Measurements from ENCODE around the gene SLC6A8. TPM values are rescaled to one million over a fixed set of nuclear protein-coding genes. Genes with fewer than 3 reads are reported as not detected.
A peak's percentile ranks its signal among the peaks of the same experiment; 100 is the strongest.

Gene SLC6A8
- total RNA-seq, 3 donors from 2014 or later, result 214 to 313 (median 251) TPM

- H3K4me1 ChIP-seq (ENCODE audit: low read depth), result no peaks in the 10 kb centered on the region
- no peaks in the 10 kb centered on the region for H3K9me3 ChIP-seq
- no peaks in the 10 kb centered on the region for H3K36me3 ChIP-seq (ENCODE audit: low read depth)
- no peak for ATAC-seq
- no peak overlapping the region for H3K4me3 ChIP-seq
- DNase-seq, result no peak
- intact Hi-C loops (cut with DNase I, micrococcal nuclease), result loop anchor here in 1 of 2 donors (10.0 kb wide), 1 partner anchor 111 kb away; no protein-coding TSS in a partner anchor
- TF ChIP-seq CTCF (IDR thresholded peaks at IDR 0.05), result no peak
Observed at GRCh38 chrX:153665726-153666306, 21.9 kb upstream of the SLC6A8 start.

- intact Hi-C loops (cut with DNase I, micrococcal nuclease), result loop anchor here in 1 of 2 donors (10.0 kb wide), 1 partner anchor 113 kb away; no protein-coding TSS in a partner anchor
- no peak for TF ChIP-seq CTCF (IDR thresholded peaks at IDR 0.05)
- Histone ChIP-seq H3K4me3 (no peak overlapping the region), H3K36me3 (ENCODE audit: low read depth) (no peaks in the 10 kb centered on the region), H3K9me3 (no peaks in the 10 kb centered on the region), H3K4me1 (ENCODE audit: low read depth) (no peaks in the 10 kb centered on the region)
- ATAC-seq, result no peak
- no peak for DNase-seq
Observed at GRCh38 chrX:153667281-153667955, 20.3 kb upstream of the SLC6A8 start.

- DNase-seq (peak; percentile 76 to 85 (median 82)), ATAC-seq (peak; percentile 90)
- H3K9me3 ChIP-seq, result no peaks in the 10 kb centered on the region
- H3K4me3 ChIP-seq, result no peak overlapping the region
- H3K36me3 ChIP-seq (ENCODE audit: low read depth), result no peaks in the 10 kb centered on the region
- intact Hi-C loops (cut with DNase I, micrococcal nuclease), result loop anchor here in 1 of 2 donors (10.0 kb wide), 1 partner anchor 113 kb away; no protein-coding TSS in a partner anchor
- peak; percentile 46 for TF ChIP-seq CTCF (IDR thresholded peaks at IDR 0.05)
- no peaks in the 10 kb centered on the region for H3K4me1 ChIP-seq (ENCODE audit: low read depth)
Observed at GRCh38 chrX:153667956-153668396, 19.8 kb upstream of the SLC6A8 start.

- Histone ChIP-seq H3K4me1 (ENCODE audit: low read depth) (no peaks in the 10 kb centered on the region), H3K9me3 (no peaks in the 10 kb centered on the region), H3K4me3 (no peak overlapping the region), H3K36me3 (ENCODE audit: low read depth) (no peaks in the 10 kb centered on the region)
- intact Hi-C loops (cut with DNase I, micrococcal nuclease), result loop anchor here in 1 of 2 donors (10.0 kb wide), 1 partner anchor 114 kb away; no protein-coding TSS in a partner anchor
- ATAC-seq, result no peak
- no peak for DNase-seq
- no peak for TF ChIP-seq CTCF (IDR thresholded peaks at IDR 0.05)
Observed at GRCh38 chrX:153668423-153669173, 19.1 kb upstream of the SLC6A8 start.

- H3K4me3 ChIP-seq, result no peak overlapping the region
- no peaks in the 10 kb centered on the region for H3K4me1 ChIP-seq (ENCODE audit: low read depth)
- ATAC-seq (peak; percentile 32), DNase-seq (peak in 1 of 3 donors; percentile 49)
- intact Hi-C loops (cut with DNase I, micrococcal nuclease), result loop anchor here in 1 of 2 donors (10.0 kb wide), 1 partner anchor 115 kb away; no protein-coding TSS in a partner anchor
- peak; percentile 65 for TF ChIP-seq CTCF (IDR thresholded peaks at IDR 0.05)
- H3K9me3 ChIP-seq, result no peaks in the 10 kb centered on the region
- H3K36me3 ChIP-seq (ENCODE audit: low read depth), result no peaks in the 10 kb centered on the region
Observed at GRCh38 chrX:153669174-153669890, 18.4 kb upstream of the SLC6A8 start.

All from mucosa of descending colon (tissue), 3 donors.